GM19023 (cell line): ENCODE results near the gene CLDN17.

Source experiments
- ATAC-seq: cut with Tn5 transposase; IDR thresholded peaks from one replicate; pipeline ENCODE4 v1.9.1; 2021; ENCODE audit warnings: mild to moderate bottlenecking, moderate library complexity; ENCODE audit not compliant: unreplicated experiment

CLDN17 gene

GRCh38 chr21:30166705-30167104, at the start of gene CLDN17:
Gene CLDN17 (minus strand): TSS chr21:30166805. CDS start chr21:30166617, 188 bp downstream.
- ATAC-seq, result no peak

- no peak for ATAC-seq
Observed at GRCh38 chr21:30216041-30216723, 49.6 kb upstream of the CLDN17 start, which contains the start of gene CLDN8. Gene CLDN8 (minus strand): TSS chr21:30216097. CDS start chr21:30215925, 172 bp downstream.

- no peak for ATAC-seq
Observed at GRCh38 chr21:30211071-30211470, 44.5 kb upstream of the CLDN17 start.

GRCh38 chr21:30209601-30210000, 43.0 kb upstream of the CLDN17 start:
- no peak for ATAC-seq

- ATAC-seq, result no peak
Observed at GRCh38 chr21:30207252-30207579, 40.6 kb upstream of the CLDN17 start.

- no peak for ATAC-seq
Observed at GRCh38 chr21:30206551-30207251, 40.1 kb upstream of the CLDN17 start.

- ATAC-seq, result no peak
Observed at GRCh38 chr21:30200000-30200399, 33.4 kb upstream of the CLDN17 start.

- ATAC-seq, result no peak
Observed at GRCh38 chr21:30194701-30195299, 28.2 kb upstream of the CLDN17 start.

- ATAC-seq, result no peak
Observed at GRCh38 chr21:30193201-30193600, 26.6 kb upstream of the CLDN17 start.

GRCh38 chr21:30190554-30190953, 23.9 kb upstream of the CLDN17 start:
- no peak for ATAC-seq

- ATAC-seq, result no peak
Observed at GRCh38 chr21:30189773-30190172, 23.2 kb upstream of the CLDN17 start.

GRCh38 chr21:30186242-30186641, 19.6 kb upstream of the CLDN17 start:
- ATAC-seq, result no peak

GRCh38 chr21:30168086-30168485, 1.5 kb upstream of the CLDN17 start:
- no peak for ATAC-seq

- ATAC-seq, result no peak
Observed at GRCh38 chr21:30166171-30166570, 434 bp downstream of the CLDN17 start.

GRCh38 chr21:30164796-30165195, 1.8 kb downstream of the CLDN17 start:
- no peak for ATAC-seq

GRCh38 chr21:30153697-30154340, 12.8 kb downstream of the CLDN17 start:
- ATAC-seq, result no peak

GRCh38 chr21:30152792-30153191, 13.8 kb downstream of the CLDN17 start:
- no peak for ATAC-seq

GRCh38 chr21:30148906-30149305, 17.7 kb downstream of the CLDN17 start:
- no peak for ATAC-seq

- ATAC-seq, result no peak
Observed at GRCh38 chr21:30146558-30147282, 19.9 kb downstream of the CLDN17 start.

GRCh38 chr21:30138483-30138882, 28.1 kb downstream of the CLDN17 start:
- ATAC-seq, result no peak

- ATAC-seq, result no peak
Observed at GRCh38 chr21:30129246-30129645, 37.4 kb downstream of the CLDN17 start.
